Thyroid gland (tissue), 4 donors: ENCODE data around the gene PC.

Experiments used
- CTCF ChIP-seq, 6 experiments: fragments of 200-600 bp in 3 of 6; fragments of 450-650 bp in 3 of 6; sonication (generic) in 3 of 6; IDR thresholded peaks; one replicate each; pipeline ENCODE4 v1.5.1; 2016 to 2019; ENCODE audit warnings: antibody characterized with exemption in 6 of 6, mild to moderate bottlenecking in 2 of 6, inconsistent platforms in 1 of 6, moderate library complexity in 1 of 6
- POLR2A ChIP-seq, 2 donors: fragments of 450-650 bp; IDR thresholded peaks; one replicate each; pipeline ENCODE4 v1.6.1; 2017; ENCODE audit warnings: antibody characterized with exemption in 2 of 2, mild to moderate bottlenecking in 2 of 2, moderate library complexity in 1 of 2

GRCh38 chr11:66958956-66959274, 732 bp upstream of the PC start:
- no peak for TF ChIP-seq CTCF (IDR thresholded peaks at IDR 0.05)
- TF ChIP-seq POLR2A (IDR thresholded peaks at IDR 0.05): no peak
